Measurements from ENCODE around the gene LPCAT2.

GRCh38 chr16:55502801-55503366 lies 6.0 kb upstream of the LPCAT2 start:
- TF ChIP-seq POLR2A (IDR thresholded peaks at IDR 0.05) (no peak), POLR2AphosphoS5 (IDR thresholded peaks at IDR 0.05) (peak; percentile 56 to 69)
- TF ChIP-seq, protein P1, sequence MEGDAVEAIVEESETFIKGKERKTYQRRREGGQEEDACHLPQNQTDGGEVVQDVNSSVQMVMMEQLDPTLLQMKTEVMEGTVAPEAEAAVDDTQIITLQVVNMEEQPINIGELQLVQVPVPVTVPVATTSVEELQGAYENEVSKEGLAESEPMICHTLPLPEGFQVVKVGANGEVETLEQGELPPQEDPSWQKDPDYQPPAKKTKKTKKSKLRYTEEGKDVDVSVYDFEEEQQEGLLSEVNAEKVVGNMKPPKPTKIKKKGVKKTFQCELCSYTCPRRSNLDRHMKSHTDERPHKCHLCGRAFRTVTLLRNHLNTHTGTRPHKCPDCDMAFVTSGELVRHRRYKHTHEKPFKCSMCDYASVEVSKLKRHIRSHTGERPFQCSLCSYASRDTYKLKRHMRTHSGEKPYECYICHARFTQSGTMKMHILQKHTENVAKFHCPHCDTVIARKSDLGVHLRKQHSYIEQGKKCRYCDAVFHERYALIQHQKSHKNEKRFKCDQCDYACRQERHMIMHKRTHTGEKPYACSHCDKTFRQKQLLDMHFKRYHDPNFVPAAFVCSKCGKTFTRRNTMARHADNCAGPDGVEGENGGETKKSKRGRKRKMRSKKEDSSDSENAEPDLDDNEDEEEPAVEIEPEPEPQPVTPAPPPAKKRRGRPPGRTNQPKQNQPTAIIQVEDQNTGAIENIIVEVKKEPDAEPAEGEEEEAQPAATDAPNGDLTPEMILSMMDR (IDR thresholded peaks at IDR 0.05), result no peak
